GM19043 (cell line): Measurements from ENCODE around the gene AOAH.
A peak's percentile ranks its signal among the peaks of the same experiment; 100 is the strongest.
"Not testable (repeated sequence)": the region's sequence is repeated elsewhere in the genome, so short reads cannot be mapped to it uniquely, and the experiment has no call there.

Source experiments
- ATAC-seq: cut with Tn5 transposase; IDR thresholded peaks from one replicate; pipeline ENCODE4 v1.9.1; 2021; ENCODE audit warnings: low read depth; ENCODE audit not compliant: unreplicated experiment

Gene AOAH

DNA sequence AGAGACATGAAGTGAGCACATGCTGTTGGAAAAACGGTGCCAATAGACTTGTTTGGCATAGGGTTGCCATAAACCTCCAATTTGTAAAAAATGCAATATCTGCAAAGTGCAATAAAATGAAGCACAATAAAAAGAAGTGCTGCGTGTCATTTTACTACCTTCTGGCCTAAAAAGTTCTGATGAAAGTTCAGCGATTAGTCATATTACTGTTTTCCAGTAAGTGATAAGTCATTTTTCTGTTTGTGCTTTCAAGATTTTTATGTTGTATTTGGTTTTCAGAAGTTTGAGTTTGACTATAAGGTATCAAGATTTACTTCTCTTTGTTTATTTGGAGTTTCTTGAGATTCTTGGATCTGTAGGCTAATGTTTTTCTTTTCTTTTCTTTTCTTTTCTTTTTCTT lies 16.8 kb downstream of the AOAH start:
- ATAC-seq = no peak

DNA sequence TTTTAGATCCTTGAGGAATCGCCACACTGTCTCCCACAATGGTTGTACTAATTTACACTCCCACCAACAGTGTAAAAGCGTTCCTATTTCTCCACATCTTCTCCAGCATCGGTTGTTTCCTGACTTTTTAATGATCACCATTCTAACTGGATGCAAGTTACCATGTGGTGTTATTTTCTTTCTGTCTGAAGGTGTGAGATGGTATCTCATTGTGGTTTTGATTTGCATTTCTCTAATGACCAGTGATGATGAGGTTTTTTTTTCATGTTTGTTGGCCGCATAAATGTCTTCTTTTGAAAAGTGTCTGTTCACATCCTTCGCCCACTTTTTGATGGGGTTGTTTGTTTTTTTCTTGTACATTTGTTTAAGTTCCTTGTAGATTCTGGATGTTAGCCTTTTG lies 20.4 kb downstream of the AOAH start:
- not testable (repeated sequence) for ATAC-seq

DNA sequence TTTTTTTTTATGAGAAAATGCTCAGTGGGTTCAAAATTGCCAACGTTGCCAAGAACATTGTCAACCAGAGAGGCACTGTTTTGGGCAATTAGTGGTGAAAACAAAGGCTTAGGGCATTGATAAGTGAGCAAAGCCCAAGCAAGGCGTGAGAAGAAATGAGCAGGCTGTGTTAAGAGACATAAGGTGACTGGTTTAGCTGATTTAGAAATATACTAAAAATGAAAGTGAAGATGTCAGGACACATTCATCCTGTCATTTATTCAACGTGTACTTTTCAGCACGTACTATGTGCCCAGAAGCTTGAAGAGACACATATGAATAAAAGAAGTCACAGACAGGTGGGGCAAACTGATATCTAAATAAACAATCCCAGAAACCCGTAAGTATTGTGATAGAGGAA lies 31.8 kb downstream of the AOAH start:
- no peak for ATAC-seq

DNA sequence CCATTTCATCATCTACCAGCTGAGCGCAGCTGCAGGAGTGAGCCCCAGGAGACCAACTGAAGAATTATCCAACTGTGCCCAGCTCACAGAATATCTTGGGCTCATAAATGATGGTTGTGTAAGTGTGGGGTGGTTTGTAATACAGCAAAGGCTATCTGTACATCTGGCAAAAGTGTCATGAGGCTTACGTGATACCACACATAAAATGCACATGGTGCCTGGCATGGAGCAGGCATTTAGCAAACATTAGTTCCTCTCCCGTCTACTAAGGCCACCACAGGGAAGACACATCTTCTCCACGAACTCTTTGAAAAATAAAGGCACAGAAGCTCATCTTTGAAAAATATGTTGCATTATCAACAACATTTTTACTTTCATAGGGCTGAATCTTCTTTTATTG lies 32.3 kb downstream of the AOAH start:
- ATAC-seq = no peak

DNA sequence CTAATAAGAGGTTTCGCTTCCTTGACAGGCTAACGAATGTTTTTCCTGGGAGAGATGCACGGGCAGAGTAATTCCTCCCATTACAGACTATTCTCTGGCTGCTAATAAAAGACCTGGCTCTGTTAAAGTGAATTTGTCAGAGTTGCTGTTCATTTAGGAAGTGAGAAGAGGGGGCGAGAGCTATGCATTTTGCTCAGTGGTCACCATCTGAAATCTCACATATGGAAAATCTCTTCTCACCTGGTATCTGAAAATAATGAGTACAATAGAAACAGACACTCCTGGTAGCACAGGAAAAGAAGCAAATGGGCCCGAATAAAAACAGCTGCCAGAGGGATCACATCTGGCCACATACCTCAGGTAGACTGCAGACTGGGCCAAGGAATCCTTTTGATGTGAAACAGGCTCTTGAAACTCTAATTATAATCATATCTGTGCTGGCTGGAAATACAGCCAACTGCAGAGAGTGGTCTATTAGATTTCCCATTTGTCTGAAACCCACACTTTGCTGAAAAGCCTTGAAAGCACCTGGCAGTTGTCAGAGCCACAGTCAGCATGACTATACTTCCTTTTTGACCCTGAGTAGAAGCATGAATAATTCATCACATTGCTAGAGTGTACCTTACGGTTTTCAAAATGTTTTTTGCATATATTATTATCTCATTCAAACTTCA lies 33.6 kb downstream of the AOAH start:
- ATAC-seq = no peak

DNA sequence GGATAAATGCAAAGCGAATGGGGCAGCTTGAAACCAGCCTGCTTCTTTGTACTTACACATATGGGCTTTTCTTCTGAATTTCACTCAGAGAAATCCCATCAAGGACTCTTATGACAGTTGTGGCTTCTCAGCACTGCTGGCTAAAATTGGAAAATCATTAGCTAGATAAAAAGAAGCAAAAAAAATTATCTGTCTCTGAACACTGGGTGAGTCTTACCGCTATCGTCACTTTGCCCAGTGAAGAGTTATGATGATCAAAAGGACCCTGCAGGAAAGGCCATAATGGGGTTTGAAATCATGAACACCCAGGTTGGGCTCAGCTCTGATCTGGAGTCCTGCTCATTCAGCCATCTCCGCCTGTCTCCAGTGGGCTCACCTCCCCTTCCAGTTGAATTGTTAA lies 34.3 kb downstream of the AOAH start:
- no peak for ATAC-seq

DNA sequence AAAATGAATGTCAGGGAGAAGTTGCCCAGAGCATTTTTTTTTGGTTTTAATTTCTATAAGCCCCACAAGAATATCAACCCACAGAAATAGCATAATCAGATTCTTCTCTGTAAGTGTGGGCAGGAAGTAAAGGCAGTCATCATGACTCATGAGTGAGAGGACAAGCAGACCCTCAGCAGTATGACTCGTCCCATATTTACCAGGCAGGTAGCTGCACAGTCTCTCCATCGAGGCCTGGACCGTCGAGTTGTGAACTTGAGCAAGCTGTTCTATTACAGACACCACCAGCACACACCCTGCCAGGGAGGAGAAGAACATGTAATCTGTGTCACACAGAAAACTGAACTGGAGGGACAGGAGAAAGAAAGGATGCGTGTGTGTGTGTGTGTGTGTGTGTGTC lies 37.8 kb downstream of the AOAH start:
- no peak for ATAC-seq

DNA sequence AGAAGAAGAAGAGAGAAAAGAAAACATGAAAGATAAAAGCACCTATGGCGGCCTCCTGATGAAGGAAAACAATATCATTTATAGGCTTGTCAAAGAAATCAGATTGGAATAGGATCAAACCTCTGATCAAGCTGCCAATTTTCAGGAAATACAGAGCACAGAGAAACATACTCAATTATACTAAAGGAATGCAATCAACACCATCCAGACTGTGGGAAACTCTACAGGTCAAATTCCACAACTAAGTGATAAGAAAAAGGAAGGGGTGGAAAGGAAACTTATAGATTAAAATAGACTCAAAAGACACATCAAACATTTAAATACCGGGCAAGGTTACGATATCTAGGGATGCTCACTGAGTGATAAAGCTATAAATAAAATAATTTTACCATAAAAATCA lies 39.3 kb downstream of the AOAH start:
- ATAC-seq = no peak

DNA sequence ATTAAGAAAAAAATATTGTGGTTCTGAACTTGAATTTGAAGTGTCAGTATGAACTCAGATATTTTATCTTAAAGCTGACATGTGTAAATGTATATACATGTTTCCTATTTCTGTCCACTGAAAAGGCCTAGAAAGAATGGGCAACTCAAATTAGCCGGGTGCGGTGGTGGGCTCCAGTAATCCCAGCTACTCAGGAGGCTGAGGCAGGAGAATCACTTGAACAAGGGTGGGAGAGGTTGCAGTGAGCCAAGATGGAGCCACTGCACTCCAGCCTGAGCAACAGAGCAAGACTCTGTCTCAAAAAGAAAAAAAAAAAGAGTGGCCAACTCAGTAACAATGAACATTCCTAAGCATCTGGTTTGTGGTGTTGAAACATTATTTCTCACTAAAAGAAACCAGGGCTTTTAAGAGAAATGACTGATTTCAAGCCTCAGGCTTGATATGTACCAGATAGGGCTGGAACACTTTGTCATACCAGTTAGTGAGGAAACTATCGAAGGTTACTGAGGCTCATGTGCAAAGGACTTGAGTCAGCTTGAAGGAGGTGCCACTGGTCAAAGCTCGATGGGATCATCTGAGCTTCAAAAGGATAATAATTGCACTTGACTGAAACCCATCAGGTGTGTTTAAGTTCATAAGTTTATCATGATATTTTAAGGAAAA lies 40.5 kb downstream of the AOAH start:
- ATAC-seq = no peak

DNA sequence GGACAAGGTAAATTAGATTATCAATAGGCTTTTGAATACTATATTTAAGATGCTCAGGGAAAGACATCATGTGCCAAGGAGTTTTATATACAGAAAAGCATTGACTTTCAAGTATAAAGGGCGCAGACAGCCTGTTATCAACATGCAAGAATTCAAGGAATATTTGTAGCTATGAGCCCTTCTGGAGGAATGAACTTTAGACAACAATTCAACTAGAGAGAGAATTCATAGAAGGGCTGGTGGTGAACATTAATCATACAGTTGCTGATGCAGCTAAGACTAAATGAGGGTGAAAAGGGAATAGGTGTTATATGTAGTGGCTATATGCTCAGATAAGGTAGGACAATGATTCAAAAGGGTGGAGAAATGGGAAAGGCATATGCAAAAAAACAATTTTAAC lies 41.2 kb downstream of the AOAH start:
- no peak for ATAC-seq

DNA sequence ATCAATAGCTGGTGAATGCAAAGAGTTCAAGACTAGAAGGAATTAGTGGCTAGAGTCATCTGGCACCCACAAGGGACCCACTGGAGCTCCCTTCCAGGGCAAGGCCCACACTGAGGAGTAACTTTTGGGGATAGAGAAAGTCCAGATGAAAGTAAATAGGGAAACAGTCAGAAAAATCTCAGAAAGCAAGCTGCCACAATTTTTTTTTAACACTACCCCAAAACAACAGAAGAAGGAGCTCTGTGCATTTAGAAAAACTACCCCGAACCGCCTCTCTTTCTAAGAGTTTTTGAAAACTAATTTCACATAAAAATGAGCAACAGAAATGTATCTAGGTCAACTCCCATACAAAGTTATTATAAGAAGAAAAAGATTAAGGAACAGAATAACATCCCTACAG lies 42.2 kb downstream of the AOAH start:
- no peak for ATAC-seq

DNA sequence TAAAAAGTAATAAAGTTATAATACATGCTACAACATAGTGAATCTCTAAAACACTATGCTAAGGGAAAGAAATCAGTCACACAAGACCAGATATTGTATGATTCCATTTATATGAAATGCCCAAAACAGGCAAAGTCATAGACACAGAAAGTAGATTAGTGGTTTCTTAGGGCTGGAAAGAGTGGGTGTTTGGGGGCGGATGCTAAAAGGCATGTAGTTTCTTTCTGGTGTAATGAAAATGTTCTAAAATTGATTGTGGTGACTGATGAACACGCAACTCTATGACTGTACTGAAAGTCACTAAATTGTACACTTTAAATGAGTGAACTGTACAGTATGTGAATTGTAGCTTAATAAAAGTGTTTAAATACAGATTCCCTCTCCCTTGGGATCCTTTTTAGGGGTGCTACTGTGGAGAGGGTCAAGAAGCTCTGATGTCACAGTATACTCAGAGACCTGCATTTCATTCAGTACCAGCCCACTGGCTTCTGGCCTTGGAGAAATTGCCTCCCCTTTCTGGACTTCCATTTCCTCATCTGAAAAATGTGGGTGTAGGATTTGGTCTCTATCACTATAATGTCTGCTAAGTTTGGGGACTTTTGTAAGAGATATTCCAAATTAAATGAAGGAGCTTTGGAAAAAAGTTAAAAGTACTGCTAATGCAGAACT lies 46.4 kb downstream of the AOAH start:
- ATAC-seq = no peak

DNA sequence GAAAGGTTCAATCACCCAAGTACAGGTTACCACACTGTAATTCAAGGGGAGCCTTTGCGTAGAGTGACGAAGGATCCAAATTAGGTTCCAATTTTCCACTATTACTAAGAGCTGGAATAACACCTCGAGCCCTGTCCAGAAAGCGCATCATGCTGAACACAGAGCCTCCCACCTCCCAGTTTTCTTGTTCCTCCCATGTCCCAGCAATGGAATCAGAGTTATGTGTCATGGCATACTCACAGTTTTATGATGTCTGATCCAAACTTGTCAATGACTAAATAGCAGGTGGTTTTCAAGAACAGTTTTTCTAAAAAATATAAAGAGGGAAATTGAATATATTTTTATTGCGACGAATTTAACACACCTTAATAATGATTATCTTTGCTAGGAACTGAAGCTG lies 50.6 kb downstream of the AOAH start:
- ATAC-seq = no peak

DNA sequence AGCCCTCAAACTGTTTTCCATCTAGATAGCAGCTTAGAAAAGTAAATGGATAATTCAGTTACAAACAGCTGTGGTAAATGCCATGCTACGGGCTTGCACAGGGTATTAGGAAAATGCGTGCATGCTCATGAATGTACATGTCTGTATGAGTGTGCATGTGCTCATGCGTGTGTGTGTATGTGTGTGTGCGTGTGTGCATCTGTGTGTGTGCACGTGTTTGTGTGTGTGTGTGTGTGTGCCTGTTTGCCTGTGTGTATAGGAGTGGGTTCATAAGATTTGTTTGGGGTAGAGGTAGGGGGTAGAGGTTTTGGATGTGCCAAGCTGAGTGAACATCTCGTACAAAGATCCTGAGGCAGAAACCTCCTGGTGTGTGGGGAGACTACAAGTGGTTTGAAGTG lies 52.9 kb downstream of the AOAH start:
- ATAC-seq = no peak

DNA sequence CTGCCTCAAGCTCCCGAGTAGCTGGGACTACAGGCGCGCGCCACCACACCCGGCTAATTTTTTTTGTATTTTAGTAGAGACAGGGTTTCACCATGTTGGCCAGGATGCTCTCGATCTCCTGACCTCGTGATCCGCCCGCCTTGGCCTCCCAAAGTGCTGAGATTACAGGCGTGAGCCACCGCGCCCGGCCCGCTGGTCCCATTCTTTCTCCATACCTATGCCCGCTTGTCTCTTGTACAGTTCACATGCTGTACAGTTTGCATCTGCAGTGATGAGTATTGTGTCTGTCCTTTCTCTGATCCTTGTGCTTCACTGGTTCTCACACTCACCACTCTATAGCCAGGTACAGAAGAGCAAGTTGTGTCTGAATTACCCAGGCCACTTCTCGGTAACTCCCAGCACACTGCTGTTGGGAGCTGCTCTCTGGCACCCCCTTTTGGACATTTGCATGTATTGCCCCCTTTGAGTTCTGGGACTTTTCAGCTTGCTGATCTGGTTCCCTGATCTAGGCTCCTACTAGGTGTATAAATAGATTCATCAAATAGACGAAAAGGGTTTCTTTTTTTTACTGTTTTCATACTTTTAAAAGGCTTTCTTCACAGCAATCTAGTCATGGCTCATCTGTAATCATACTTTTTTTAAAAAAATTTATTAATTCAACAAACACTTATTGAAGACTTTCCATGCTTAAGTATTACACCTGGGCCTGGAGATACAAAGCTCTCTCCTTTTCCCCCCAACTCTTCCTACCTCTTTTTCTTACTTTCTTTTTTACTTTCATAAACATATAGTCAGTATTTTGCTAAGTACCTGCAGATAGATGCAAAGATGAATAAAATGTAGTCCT lies 53.5 kb downstream of the AOAH start:
- ATAC-seq = peak; percentile 61

DNA sequence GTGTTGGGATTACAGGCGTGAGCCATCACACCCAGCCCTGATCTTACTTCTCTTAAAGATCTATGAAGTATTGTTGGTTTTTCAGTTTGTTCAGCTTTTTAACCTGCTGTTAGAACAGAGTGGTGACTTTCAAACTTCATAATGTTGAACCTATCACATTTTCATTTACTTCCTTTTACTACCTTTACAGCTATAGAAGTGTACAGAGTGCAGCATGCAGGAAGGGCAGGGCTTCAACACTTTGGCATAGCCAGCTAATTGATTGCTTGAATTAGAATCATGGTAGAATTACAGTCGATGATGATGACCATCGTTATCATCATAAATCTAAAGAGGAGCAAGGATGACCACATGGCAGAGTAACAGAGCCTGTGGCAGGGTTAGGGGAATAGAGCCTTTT lies 55.5 kb downstream of the AOAH start:
- no peak for ATAC-seq

DNA sequence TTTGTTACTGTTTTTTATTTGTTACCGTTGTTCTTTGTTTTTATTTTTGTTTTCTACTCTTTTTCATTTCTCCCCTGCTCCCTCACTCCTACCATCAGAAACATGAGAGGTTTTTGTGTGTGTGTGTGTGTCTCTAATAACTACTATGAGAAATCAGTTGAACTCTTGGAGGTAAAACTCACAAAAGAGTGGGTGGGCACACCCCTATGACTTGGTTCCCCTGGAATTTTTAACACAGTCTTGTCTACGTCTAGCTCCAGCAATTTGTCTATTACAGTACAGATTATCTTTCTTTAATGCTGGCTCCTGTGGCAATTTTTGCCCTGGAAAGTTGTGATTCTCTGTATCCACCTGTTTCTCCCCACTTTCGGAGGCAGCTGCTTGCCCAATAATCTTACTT lies 56.2 kb downstream of the AOAH start:
- no peak for ATAC-seq

DNA sequence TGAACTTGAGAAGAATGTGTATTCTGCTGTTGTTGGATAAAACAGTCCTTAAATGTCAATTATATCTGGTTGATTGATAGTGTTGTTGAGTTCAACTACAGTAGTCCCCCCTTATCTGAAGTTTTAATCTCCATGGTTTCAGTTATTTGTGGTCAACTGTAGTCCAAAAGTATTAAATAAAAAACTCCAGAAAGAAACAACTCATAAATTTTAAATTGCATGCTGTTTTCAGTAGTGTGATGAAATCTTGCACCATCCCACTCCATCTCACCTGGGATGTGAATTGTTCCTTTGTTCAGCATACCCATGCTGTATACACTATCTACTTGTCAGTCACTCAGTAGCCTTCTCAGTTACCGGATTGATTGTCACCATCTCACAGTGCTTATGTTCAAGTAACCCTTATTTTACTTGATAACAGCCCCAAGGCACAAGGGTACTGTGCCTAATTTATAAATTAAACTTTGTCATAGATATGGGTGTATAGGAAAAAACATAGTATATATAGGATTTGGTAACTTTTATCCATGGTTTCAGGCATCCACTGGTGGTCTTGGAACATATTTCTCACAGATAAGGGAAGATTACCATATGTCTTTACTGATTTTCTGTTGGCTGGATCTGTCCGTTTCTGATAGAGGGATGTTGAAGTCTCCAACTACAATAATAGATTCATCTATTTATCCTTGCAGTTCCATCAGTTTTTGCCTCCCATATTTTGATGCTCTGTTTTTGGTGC lies 57.1 kb downstream of the AOAH start:
- ATAC-seq = no peak

DNA sequence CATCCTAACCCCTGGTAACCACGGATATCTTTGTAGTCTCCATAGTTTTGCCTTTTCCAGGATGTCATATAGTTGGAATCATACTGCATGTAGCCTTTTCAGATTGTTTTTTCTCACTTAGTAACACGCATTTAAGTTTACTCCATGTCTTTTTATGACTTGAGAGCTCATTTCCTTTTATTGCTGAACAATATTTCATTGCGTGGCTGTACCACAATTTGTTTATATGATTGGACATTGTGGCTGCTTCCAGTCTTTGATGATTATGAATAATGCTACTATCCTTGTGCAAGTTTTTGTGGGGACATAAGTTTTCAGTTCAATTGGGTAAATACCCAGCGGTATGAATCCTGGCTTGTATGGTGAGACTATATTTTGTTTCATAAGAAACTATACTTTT lies 60.8 kb downstream of the AOAH start:
- ATAC-seq = no peak

DNA sequence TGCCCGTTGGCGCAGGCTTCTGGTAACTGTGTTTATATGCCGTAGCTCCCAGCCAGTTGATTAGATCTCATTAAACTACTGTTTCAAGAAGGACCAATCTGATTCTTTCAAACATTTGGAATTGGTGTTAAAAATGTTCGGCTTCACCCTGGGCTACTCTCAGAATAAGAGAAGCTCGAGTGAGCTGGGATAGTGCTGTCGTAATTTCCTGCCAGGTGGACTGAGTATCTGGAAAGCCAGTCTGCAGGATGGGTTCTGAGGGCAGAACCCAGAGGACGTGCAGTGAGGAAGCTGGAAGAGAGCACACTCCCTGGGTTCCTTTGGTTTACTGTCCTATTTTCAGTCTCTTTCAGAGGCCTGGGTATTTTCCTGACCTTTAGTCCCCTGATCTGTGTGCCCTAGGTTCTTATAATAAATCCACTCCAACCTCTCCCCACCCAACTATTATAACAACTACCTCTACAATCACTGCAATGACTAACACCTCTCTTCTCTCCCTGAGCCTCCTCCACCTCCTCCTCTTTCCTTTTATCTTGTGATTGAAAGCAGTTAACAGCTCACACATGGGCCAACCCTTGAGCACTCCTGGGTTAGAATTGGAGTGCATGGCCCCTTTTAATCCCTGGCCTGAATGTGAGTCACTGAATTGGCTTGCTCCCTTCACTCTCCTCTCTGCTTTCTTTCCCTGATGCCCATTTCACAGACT lies 63.0 kb downstream of the AOAH start:
- ATAC-seq = no peak
